Sigmoid colon (tissue), 7 donors: ENCODE data around the gene ELFN1. TPM values are rescaled to one million over a fixed set of nuclear protein-coding genes. Genes with fewer than 3 reads are reported as not detected.
A peak's percentile ranks its signal among the peaks of the same experiment; 100 is the strongest.

Experiments used
- DNase-seq: peaks from one replicate; pipeline ENCODE4 v3.0.0-alpha.2; 2019
- H3K27ac ChIP-seq, 4 donors: fragments of 200-600 bp; sonication (generic); one replicate each; pipeline ENCODE4 v1.5.1; 2016 to 2019; ENCODE audit warnings: mild to moderate bottlenecking in 1 of 4
- H3K27me3 ChIP-seq, 3 donors: fragments of 200-600 bp; sonication (generic); one replicate each; pipeline ENCODE4 v1.5.1; 2019; ENCODE audit warnings: mild to moderate bottlenecking in 1 of 3
- H3K36me3 ChIP-seq, 4 donors: fragments of 200-600 bp; sonication (generic); one replicate each; pipeline ENCODE4 v1.5.1; 2016 to 2019
- H3K4me1 ChIP-seq, 4 donors: fragments of 200-600 bp; sonication (generic); one replicate each; pipeline ENCODE4 v1.5.1; 2017 to 2019
- H3K4me3 ChIP-seq, 4 donors: fragments of 200-600 bp; sonication (generic); one replicate each; pipeline ENCODE4 v1.5.1; 2017 to 2019; ENCODE audit warnings: mild to moderate bottlenecking in 2 of 4, moderate library complexity in 1 of 4
- H3K9me3 ChIP-seq, 4 donors: fragments of 200-600 bp in 3 of 4; sonication (generic) in 3 of 4; one replicate each; pipeline versions ENCODE4 v1.5.1 to v1.6.1; 2013 to 2019
- EP300 ChIP-seq, 4 donors: sonication (generic); formaldehyde crosslinking; IDR thresholded peaks; one replicate each; pipeline ENCODE4 v1.6.1; 2017; ENCODE audit warnings: antibody characterized with exemption in 4 of 4
- POLR2A ChIP-seq, 2 donors: fragments of 450-650 bp; IDR thresholded peaks; one replicate each; pipeline ENCODE4 v1.6.1; 2016; ENCODE audit warnings: antibody characterized with exemption in 2 of 2, mild to moderate bottlenecking in 2 of 2, moderate library complexity in 2 of 2
- POLR2AphosphoS5 ChIP-seq, 4 donors: sonication (generic); formaldehyde crosslinking; IDR thresholded peaks; one replicate each; pipeline ENCODE4 v1.6.1; 2017; ENCODE audit warnings: antibody characterized with exemption in 4 of 4
- WGBS, 2 donors: extraction: QIAGEN DNeasy Blood & Tissue Kit; methylation state at CpG; one replicate each; pipeline ENCODE4 v1.1.7; 2013; 5-methylcytosine and 5-hydroxymethylcytosine counted together
- intact Hi-C: fragments of 100-400 bp; cut with DNase I; formaldehyde crosslinking; loops from one replicate; pipeline ENCODE4 v1.15.1; 2023
- polyA plus RNA-seq, 3 donors: library from polyadenylated mRNA; stranded (reverse); fragments of 200-250 nt; gene quantifications; one replicate each; pipeline ENCODE4 v1.2.3, GENCODE V29; 2013
- total RNA-seq, 4 donors: library from RNA; depleted of rRNA; stranded (reverse); fragments of >200 nt; gene quantifications; one replicate each; pipeline ENCODE4 v1.1.0, GENCODE V29; 2016
- TF ChIP-seq, protein P1 (sequence below), 4 experiments: fragments of 450-650 bp in 3 of 4; fragments of 200-600 bp in 1 of 4; IDR thresholded peaks; one replicate each; pipeline ENCODE4 v1.5.1; 2016 to 2019; ENCODE audit warnings: antibody characterized with exemption in 4 of 4, mild to moderate bottlenecking in 3 of 4, moderate library complexity in 2 of 4
- donor health status: healthy with polysubstance abuse.
- donor health status: Bipolar disorder and iron deficiency.
- donor health status: healthy.

Gene ELFN1
- total and polyA plus RNA-seq, 7 donors, result 0.33 to 0.83 (median 0.54) TPM; not detected in 2

DNA sequence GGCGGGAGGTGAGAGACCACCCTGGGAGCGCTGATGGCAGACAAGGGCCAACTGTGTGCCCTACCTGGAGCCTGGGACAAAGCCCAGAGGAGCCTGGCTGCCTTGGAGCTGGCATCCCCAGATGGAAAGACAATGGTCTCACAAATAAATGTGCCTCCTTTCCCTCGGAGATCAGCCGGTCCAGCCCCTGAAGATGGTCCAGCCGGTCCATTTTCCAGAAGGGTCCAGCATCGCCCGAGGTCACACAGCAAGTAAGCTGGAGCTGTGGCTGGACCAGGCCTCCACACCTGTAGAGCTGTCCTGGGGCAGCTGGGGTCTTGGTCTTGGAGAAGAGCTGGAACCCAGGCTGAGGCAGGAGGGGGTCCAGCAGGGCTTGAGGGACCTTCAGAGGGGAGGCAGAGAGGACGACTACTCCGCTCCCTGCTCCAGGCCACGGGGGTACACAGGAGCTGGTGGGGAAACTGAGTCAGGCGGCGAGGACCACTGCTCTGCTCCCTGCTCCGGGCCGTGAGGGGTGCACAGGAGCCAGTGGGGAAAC is 3.6 kb downstream of the ELFN1 start:
- no peak for TF ChIP-seq POLR2A (IDR thresholded peaks at IDR 0.05)
- TF ChIP-seq POLR2AphosphoS5 (IDR thresholded peaks at IDR 0.05), result no peak
- TF ChIP-seq EP300 (IDR thresholded peaks at IDR 0.05), result no peak
- TF ChIP-seq, protein P1, sequence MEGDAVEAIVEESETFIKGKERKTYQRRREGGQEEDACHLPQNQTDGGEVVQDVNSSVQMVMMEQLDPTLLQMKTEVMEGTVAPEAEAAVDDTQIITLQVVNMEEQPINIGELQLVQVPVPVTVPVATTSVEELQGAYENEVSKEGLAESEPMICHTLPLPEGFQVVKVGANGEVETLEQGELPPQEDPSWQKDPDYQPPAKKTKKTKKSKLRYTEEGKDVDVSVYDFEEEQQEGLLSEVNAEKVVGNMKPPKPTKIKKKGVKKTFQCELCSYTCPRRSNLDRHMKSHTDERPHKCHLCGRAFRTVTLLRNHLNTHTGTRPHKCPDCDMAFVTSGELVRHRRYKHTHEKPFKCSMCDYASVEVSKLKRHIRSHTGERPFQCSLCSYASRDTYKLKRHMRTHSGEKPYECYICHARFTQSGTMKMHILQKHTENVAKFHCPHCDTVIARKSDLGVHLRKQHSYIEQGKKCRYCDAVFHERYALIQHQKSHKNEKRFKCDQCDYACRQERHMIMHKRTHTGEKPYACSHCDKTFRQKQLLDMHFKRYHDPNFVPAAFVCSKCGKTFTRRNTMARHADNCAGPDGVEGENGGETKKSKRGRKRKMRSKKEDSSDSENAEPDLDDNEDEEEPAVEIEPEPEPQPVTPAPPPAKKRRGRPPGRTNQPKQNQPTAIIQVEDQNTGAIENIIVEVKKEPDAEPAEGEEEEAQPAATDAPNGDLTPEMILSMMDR (IDR thresholded peaks at IDR 0.05), result no peak
- intact Hi-C loops, result no loop called here
- Histone ChIP-seq H3K27me3 (peaks cover 34 to 87% (median 75%) of the 10 kb centered on the region in 3 donors), H3K9me3 (no peaks in the 10 kb centered on the region), H3K4me3 (no peak overlapping the region), H3K36me3 (no peaks in the 10 kb centered on the region), H3K27ac (no peak overlapping the region), H3K4me1 (peaks cover 0 to 18% (median 18%) of the 10 kb centered on the region in 4 donors)
- peak; percentile 52 for DNase-seq
- WGBS, 2 donors, result 87 to 91% methylated on average over 14 of the region's 14 CpGs

DNA sequence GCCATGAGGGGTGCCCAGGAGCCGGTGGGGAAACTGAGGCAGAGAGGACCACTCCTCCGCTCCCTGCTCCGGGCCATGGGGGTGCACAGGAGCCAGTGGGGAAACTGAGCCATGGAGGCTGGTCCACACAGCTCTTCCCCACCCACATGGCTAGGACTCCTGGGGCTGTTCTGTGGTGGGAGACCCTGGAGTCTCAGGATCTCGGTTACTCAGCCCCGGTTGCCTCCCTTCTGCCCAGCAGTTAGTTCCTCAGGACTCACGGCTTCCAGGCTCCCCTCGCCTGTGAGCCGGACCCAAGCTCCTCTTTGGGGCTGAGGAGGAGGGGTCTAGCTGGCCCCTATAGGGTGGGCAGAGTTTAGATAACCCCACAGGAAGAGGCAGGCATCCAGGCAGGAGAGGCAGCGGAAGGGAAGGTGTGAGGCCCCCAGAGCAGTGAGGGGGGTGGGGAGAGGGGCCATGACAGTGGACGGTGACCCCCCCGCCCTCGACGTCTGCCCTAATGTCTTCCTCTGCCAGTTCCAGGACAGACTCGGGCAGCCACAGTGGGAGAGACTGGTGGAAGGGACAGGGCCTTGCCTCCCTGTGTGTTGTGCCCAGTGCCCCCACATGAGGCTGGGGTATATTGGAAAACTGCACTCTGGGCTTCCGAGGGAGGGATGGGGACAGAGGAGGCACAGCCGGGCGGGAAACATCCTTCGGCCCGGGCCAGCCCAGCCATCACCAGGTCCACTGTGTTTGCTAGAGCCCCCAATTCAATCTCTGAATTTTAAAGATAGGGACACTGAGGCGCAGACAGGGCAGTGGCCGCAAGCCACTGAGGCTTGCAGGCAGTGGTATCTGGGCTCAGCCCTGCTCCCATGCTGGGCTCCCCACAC is 4.3 kb downstream of the ELFN1 start:
- intact Hi-C loops, result no loop called here
- TF ChIP-seq POLR2A (IDR thresholded peaks at IDR 0.05), result no peak
- no peak for TF ChIP-seq POLR2AphosphoS5 (IDR thresholded peaks at IDR 0.05)
- TF ChIP-seq, protein P1 (IDR thresholded peaks at IDR 0.05), result no peak
- no peak for TF ChIP-seq EP300 (IDR thresholded peaks at IDR 0.05)
- peaks cover 31 to 80% (median 74%) of the 10 kb centered on the region in 3 donors for H3K27me3 ChIP-seq
- no peak overlapping the region for H3K27ac ChIP-seq
- peak; percentile 49 for DNase-seq
- no peaks in the 10 kb centered on the region for H3K9me3 ChIP-seq
- H3K36me3 ChIP-seq, result no peaks in the 10 kb centered on the region
- H3K4me1 ChIP-seq, result peaks cover 0 to 16% (median 15%) of the 10 kb centered on the region in 4 donors
- 73% methylated on average over 21 of the region's 21 CpGs for WGBS, 2 donors
- H3K4me3 ChIP-seq, result no peak overlapping the region

DNA sequence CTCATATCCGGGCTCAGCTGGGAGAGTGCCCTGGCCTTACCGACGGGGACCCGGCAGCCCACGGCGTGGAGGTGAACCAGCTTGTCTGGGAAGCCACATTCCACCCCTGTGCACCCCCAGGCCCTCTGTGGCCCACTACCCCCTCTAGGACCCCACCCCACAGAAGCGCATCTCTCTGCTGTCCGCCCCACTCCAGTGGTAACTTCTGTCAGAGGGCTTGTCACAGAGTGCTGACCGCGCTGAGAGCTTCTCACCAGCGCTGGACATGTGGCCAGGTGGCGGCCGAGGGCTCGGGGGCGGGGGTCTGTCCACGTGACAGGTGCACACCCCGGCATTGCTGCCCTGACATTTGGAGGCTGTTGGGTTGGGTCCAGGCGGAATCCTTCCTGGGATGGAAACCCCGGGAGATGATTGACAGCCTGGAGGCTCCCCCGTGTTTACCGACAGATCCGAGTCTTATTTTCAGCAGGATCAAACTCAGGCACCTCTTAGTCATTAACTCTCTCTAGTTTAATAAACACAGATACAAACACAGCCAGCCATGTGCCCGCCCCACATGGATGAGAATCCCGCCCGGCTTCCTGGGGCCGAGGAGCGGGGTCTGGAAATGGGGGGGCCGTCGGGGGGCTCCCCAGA is 5.1 kb downstream of the ELFN1 start:
- no peaks in the 10 kb centered on the region for H3K9me3 ChIP-seq
- peak; percentile 48 for DNase-seq
- no peaks in the 10 kb centered on the region for H3K36me3 ChIP-seq
- TF ChIP-seq EP300 (IDR thresholded peaks at IDR 0.05) (no peak), POLR2AphosphoS5 (IDR thresholded peaks at IDR 0.05) (no peak), POLR2A (IDR thresholded peaks at IDR 0.05) (no peak)
- TF ChIP-seq, protein P1 (IDR thresholded peaks at IDR 0.05), result no peak
- no peak overlapping the region for H3K27ac ChIP-seq
- H3K27me3 ChIP-seq, result peaks cover 24 to 73% (median 72%) of the 10 kb centered on the region in 3 donors
- no peak overlapping the region for H3K4me3 ChIP-seq
- intact Hi-C loops, result no loop called here
- peaks cover 0 to 8% (median 7%) of the 10 kb centered on the region in 4 donors for H3K4me1 ChIP-seq
- 43 to 68% methylated on average over 29 of the region's 29 CpGs for WGBS, 2 donors

DNA sequence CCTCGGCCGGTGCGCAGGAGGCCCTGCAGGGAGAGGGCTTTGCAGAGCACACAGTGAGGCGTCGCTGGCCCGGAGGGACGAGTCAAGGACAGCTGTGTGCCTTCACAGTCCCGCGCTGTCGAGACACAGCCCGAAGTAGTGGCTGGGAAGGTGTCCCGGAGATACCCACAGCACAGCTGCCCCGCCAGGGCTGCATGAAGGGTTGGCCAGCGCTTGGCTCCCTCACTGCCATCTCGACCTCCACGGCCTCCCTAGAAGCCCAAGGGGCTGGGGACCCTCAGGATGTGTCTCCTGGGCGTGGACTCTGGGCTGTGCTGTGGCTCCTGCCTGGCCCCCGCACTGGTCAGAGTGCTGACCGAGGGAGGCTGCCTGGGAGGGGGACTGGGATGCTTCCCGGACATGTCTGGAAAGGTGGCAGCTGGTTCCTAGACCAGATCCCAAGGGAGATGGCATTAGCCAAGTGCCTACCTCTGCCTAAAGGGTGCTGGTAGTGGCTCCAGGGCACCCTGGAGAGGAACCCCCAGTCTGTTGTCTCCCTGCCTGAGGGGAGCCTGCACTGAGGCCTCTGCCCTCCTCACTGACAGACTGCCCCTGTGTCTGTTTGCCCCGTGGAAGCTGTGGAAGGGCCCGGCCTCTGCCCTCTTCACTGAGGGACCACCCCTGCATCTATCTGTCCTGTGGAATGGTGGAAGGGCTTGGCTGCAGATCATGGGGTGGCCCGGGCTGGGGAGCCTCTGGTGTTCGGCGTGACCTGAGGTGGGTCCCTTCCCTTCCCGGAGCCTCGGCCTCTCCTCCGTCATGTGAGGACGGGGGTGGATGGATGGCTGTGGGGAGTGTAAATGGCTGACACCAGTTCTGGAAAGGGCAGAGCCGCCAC is 5.8 kb downstream of the ELFN1 start:
- peaks cover 17 to 66% (median 65%) of the 10 kb centered on the region in 3 donors for H3K27me3 ChIP-seq
- intact Hi-C loops, result no loop called here
- 54 to 71% methylated on average over 30 of the region's 30 CpGs for WGBS, 2 donors

More for the DNA sequence above, 5.8 kb downstream of the ELFN1 start:
- Histone ChIP-seq H3K9me3 (no peaks in the 10 kb centered on the region), H3K27ac (no peak overlapping the region), H3K4me1 (peaks cover 0 to under 1% (median 0%) of the 10 kb centered on the region in 4 donors), H3K4me3 (no peak overlapping the region), H3K36me3 (no peaks in the 10 kb centered on the region)
- DNase-seq, result peak; percentile 62
- TF ChIP-seq, protein P1 (IDR thresholded peaks at IDR 0.05), result no peak
- TF ChIP-seq POLR2A (IDR thresholded peaks at IDR 0.05) (no peak), EP300 (IDR thresholded peaks at IDR 0.05) (no peak), POLR2AphosphoS5 (IDR thresholded peaks at IDR 0.05) (no peak)
